ENCODE measurements around the gene RNF175.

Gene RNF175

GRCh38 chr4:153745651-153746050 is 14.2 kb downstream of the RNF175 start:
- Histone ChIP-seq H3K4me3 (ENCODE audit: low read depth in 1 of 2, low read length in 1 of 2) (no peak overlapping the region), H3K4me1 (ENCODE audit: control insufficient read depth in 1 of 2, insufficient read depth in 1 of 2, low read depth in 1 of 2, low read length in 1 of 2) (peaks cover 15 to 19% of the 10 kb centered on the region in 2 experiments), H3K27ac (no peak overlapping the region), H3K27me3 (no peaks in the 10 kb centered on the region), H3K9me3 (no peaks in the 10 kb centered on the region), H3K36me3 (no peaks in the 10 kb centered on the region)
- TF ChIP-seq CTCF (IDR thresholded peaks at IDR 0.05) = no peak

GRCh38 chr4:153741541-153741940 is 18.3 kb downstream of the RNF175 start:
- TF ChIP-seq CTCF (IDR thresholded peaks at IDR 0.05) = no peak
- Histone ChIP-seq H3K36me3 (no peaks in the 10 kb centered on the region), H3K27ac (no peak overlapping the region), H3K27me3 (no peaks in the 10 kb centered on the region), H3K4me3 (ENCODE audit: low read depth in 1 of 2, low read length in 1 of 2) (no peak overlapping the region), H3K9me3 (no peaks in the 10 kb centered on the region), H3K4me1 (ENCODE audit: control insufficient read depth in 1 of 2, insufficient read depth in 1 of 2, low read depth in 1 of 2, low read length in 1 of 2) (peaks cover 6 to 7% of the 10 kb centered on the region in 2 experiments)

- H3K27ac ChIP-seq = no peak overlapping the region
- no peaks in the 10 kb centered on the region for H3K9me3 ChIP-seq
- H3K4me3 ChIP-seq (ENCODE audit: low read depth in 1 of 2, low read length in 1 of 2) = no peak overlapping the region
- no peaks in the 10 kb centered on the region for H3K4me1 ChIP-seq (ENCODE audit: control insufficient read depth in 1 of 2, insufficient read depth in 1 of 2, low read depth in 1 of 2, low read length in 1 of 2)
- no peaks in the 10 kb centered on the region for H3K36me3 ChIP-seq
- TF ChIP-seq CTCF (IDR thresholded peaks at IDR 0.05) = no peak
- no peaks in the 10 kb centered on the region for H3K27me3 ChIP-seq
These were observed 23.8 kb downstream of the RNF175 start for GRCh38 chr4:153735906-153736461.

DNA sequence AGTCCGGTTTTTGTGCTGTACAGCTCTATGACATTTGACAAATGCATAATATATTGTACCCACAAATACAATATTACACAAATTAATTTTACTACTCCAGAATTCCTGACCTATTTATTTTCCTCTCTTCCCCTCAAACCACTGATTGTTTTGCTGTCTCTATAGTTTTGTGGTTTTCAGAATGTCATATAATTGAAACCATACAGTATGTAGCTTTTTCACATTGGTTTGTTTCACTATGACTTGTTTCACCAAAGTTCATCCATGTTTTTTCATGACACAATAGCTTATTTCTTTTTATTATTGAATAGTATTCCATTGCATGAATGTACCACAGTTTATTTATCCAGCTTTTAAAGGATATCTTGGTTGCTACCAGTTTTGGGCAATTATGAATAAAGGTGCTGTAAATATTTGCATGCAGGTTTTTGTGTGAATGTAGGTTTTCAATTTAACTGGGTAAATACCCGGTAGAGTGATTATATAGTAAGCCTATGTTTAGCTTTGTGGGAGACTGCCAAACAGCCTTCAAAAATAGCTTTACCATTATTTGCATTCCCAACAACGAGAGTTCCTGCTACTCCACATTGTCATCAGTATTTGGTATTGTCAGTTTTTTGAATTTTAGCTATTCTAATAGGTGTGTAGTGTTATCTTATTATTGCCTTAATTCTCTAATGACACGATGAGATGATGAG is 25.9 kb downstream of the RNF175 start:
- H3K4me3 ChIP-seq (ENCODE audit: low read depth in 1 of 2, low read length in 1 of 2) = no peak overlapping the region
- no peaks in the 10 kb centered on the region for H3K9me3 ChIP-seq
- H3K4me1 ChIP-seq (ENCODE audit: control insufficient read depth in 1 of 2, insufficient read depth in 1 of 2, low read depth in 1 of 2, low read length in 1 of 2) = no peaks in the 10 kb centered on the region
- no peak overlapping the region for H3K27ac ChIP-seq
- H3K36me3 ChIP-seq = no peaks in the 10 kb centered on the region
- no peaks in the 10 kb centered on the region for H3K27me3 ChIP-seq
- no peak for TF ChIP-seq CTCF (IDR thresholded peaks at IDR 0.05)

- Histone ChIP-seq H3K4me1 (ENCODE audit: control insufficient read depth in 1 of 2, insufficient read depth in 1 of 2, low read depth in 1 of 2, low read length in 1 of 2) (no peaks in the 10 kb centered on the region), H3K27ac (no peak overlapping the region)
- TF ChIP-seq CTCF (IDR thresholded peaks at IDR 0.05) = no peak
These were observed 28.6 kb downstream of the RNF175 start for GRCh38 chr4:153731239-153731638.

More at GRCh38 chr4:153731239-153731638, 28.6 kb downstream of the RNF175 start:
- Histone ChIP-seq H3K9me3 (no peaks in the 10 kb centered on the region), H3K36me3 (no peaks in the 10 kb centered on the region), H3K4me3 (ENCODE audit: low read depth in 1 of 2, low read length in 1 of 2) (no peak overlapping the region), H3K27me3 (no peaks in the 10 kb centered on the region)
